HG02588 (cell line): Measurements from ENCODE around the gene CCNQ.

Source experiments
- ATAC-seq: cut with Tn5 transposase; IDR thresholded peaks from one replicate; pipeline ENCODE4 v1.9.1; 2021; ENCODE audit warnings: mild to moderate bottlenecking, moderate library complexity; ENCODE audit not compliant: unreplicated experiment

CCNQ gene

GRCh38 chrX:153598541-153599191 lies at the start of gene CCNQ:
Gene CCNQ (minus strand): TSS chrX:153599139. CDS start chrX:153599073, 66 bp downstream.
- ATAC-seq, result peak; percentile 55

- no peak for ATAC-seq
Measured at GRCh38 chrX:153647461-153648357, 48.8 kb upstream of the CCNQ start.

DNA sequence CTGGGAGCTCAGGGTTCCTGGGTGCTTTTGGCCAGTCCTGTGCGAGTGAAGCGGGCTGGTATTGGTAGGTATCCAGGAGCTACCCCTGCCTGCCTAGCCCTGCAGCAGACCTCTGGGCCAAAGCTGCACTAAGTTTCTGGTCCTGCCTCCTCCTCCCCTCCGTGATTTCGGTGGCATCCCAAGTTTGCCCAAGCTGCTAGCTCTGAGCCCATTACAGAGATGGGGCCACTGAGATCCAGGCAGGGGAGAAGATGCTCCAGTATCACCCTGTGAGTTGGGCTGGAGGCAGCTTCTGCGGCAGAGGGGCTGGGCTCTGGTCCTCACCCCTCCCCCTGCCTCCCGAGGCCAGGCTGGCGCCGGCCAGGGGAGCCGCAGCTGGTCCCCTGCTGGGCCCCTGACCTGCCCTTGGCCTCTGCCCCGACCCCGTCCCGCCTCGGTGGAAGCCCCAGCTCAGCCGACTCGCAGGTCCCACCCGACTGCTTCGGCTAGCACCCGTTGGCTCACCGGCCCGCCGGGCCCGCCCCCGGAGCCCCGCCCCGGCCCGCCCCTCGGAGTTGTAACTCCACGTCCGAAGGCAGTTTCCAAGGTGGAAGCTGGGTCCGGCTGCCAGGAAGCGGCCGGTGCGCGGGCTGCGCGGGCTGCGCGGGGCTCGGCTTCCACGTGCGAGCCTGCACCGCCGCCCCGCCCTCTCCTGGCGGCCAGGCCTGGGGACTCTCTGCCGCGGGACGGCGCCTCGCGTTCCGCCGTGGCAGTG lies 47.9 kb upstream of the CCNQ start, which contains the start of gene DUSP9:
DUSP9 (plus strand) TSS at position 584 of the 754 bp plus-strand sequence. CDS start 751 bp downstream, outside the sequence.
- ATAC-seq, result no peak

GRCh38 chrX:153645921-153646488 lies 47.1 kb upstream of the CCNQ start:
- ATAC-seq, result no peak

DNA sequence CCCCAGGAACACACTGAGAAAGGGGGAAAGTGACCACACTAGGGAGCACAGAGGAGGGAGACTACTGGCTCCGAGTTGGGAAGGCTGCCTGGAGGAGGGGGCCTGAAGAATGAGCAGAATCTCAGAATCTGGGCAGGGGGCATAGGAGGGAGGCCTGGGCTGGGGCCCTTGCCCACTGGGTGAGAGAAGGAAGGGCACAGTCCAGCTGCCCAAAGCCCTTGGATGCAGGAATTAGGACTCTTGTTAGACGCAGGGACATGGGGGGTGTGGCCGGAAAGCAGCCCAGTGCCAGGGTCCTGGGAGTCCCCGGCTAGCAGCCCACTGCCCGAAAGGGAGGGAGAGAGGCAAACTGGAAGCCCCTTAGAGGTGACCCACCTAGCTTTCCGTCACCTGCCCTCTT lies 46.2 kb upstream of the CCNQ start:
- no peak for ATAC-seq

DNA sequence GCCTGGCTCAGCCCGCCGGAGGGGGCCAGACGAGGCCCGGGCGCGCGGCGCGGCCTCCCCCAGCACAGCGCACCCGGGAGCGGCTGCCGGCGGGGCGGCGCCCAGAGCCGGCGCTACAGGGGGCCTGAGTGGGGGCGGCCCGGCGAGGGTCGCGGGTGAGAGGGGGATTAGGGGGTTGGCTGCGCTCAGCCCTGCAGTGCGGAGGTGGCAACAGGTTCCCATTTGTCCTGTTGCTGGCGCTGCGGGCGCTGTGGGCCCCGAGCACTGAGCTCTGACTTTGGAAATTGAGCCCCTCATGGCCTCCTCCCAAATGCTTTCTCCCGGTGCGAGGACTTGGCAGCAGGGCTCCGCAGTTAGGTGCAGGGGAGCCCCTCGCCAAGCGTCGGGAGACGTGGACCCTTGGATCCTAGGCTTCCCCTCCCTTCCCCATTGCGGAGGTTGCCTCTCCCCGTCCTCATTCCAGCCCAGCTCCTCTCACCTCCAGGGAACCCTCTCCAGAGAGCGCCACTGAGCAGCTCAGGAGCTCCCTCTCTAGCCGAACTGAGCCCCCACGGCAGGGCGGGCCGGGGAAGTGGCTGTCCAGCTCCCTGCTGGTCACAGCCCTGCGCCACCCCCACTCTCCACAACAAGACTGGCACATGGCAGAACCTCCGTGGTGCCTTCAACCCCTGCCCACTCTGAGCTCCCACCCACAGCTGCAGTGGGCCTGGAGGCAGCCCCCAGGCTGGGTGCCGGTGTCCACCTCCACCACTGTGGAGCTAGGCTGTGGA lies 45.6 kb upstream of the CCNQ start:
- no peak for ATAC-seq

DNA sequence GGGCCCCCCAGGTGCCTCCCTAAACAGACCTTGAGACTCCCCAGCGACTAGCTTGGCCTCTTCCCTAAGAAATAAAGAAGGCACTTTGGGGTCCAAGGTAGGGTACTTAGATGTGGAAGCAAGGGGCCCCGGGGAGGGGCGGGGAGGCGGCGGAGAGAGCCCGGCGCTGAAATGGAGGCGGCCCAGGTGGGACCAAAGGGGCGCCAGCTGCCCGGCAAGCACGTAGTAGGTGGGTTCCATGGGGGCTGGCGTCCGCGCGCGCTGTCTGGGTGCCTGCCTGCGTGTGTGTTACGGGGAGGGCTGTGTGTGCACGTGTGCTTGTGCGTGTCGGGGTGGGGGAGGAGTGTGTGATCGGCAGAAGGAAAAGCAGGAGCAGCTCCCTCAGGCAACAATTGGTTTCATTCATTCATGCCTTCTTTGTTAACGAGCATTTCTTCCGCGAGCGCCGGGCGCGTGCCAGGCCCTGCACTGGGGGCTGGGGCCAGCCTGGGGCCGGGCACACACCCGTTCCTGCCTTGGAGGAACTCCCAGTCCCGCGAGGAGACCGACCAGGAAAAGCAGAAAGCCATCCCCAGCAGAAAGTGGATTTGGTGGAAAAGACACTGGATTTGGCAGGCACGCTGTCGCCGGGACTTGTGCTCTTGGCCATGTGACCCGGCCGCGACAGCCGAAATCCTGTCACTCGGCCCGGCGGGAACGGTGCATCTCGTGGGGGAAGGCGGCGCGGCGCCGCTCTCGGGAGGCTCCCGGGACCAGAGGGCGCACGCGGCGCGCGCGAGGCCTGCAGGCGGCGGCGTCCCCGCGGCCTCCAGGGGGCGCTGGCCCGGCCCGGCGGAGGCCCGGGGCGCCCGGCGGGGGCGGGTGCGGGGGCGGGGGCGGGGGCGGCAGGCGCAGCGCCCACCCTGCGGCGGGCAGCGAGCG lies 44.8 kb upstream of the CCNQ start:
- ATAC-seq, result no peak

DNA sequence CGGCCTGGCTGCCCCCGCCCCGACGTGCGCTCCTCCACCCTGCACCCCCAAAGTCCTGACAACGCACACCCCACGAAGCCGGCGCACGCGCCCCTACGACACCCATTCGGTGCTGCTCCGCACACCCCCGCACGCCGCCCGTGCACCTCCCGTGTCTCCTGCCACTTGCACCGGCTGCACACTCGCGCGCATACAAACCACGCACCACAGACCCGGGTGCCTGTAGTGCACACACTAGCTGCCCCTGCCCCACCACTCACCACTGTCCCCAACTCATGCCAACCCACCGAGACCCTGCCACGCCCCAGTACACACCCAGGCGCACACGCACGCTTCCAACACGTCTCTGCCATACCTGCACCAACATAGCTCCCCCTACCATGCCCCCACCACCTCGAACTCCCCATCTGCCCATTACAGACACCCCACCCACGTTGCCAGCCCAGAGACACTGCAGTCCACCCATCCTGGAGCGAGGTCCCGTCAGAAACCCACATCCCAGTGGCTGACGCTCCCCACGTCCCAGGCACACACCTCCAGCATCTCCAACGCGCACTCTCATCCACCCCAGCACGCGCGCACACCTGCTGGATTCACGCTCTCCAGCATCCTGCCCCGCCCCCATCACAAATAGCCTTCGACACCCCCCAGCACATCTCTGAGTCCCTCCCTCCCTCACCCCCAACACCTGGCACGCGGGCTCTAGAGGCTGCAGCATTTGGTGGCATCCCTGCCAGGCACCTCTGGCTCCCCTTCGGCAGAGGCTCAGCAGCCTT lies 43.9 kb upstream of the CCNQ start:
- ATAC-seq, result no peak

DNA sequence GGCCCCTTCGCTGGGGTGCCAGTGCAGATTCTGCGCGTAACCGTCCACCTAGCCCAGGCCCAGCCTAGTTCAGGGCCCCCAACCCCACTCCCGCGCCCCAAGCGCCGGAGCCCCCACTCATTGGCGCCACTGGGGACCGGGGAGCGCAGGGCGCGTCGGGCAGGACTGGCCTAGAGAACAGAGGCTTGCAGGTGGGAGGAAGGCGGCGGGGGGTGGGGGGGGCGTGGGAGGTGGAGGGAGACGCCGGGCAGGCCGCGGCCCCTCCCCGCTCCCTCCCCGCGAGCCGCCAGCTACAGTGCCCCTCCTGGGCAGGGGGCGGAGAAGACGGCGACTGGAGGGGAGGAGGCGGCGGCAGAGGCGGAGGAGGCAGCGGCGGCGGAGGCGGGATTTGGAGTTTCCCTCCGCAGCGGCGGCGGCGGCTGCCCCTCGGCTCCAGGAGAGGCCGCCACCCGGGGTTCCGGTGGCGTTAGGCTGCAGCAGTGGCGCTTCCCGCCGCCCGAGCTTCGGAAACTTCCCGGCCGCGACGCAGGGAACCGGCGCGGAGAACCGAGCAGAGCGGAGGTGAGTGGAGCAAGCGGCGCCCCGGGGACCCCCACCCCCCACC lies 43.2 kb upstream of the CCNQ start:
- ATAC-seq, result no peak

GRCh38 chrX:153641627-153642026 lies 42.7 kb upstream of the CCNQ start:
- ATAC-seq, result no peak

- ATAC-seq, result no peak
Measured at GRCh38 chrX:153640736-153641575, 42.0 kb upstream of the CCNQ start.

DNA sequence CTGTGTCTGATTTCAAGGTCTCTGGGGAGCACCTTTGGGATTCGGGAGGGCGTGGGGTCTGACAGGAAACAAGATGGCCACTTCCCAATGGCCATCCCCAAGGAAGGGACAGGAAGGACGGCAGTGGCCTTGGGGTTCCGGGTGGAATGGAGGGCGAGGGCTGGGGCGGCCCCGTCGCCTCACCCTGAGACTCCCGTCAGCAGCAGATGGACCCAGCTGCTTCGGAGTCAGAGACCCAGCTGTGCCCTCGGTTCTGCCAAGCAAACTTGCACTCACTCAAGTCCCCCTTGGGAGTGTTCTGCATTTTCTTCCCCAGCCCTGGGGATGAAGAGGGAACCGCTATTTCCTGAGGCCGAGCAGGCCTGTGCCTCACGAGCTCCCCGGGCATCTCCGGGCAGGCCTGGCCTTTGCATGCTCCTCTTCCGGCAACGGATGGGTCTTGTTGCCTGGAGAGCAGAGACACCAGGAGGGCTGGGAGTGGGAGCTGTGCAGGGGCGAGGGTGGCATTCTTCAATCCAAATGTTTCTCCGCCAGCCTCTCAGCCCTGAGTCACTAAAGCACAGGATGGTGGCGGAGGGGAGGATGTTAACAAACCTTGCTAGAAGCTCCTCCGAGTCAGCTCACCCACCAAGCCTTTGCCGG lies 41.2 kb upstream of the CCNQ start:
- no peak for ATAC-seq

GRCh38 chrX:153639177-153640044 lies 40.5 kb upstream of the CCNQ start:
- ATAC-seq, result no peak

DNA sequence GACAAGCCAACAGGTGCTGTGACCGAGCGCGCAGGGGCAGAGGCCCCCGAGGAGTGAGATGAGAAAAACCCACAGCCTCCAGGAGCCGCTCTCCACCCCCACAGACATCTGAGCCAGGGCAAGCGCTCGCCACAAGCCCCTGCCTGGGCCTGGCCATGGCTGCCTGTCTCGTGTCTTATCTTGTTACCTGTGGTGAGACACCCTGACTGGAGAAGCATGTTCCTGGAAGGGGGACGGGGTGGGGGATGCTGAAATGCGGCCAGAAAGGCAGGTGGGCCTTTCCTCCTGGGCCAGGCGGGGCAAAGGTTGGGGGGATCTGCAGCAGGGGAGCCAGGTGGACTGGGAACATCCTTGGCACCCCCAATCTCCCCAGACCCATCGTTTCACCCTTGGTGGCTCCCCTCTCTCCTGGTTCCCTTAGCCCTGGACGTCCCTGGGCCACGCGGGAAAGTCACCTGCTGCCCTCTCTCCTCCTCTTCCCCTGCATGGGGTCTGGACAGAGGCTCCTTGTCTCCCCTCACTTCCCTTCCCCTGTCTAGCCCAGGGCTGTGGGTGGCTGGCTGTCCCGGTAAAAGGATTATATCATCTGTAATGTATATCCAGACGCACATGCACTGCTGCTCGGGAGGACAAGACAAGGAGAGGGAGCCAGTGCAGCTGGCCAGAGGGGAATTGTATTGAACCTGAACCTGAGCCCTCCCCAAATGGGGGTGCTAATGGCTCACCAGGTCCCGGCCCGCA lies 39.7 kb upstream of the CCNQ start:
- no peak for ATAC-seq

GRCh38 chrX:153638041-153638371 lies 39.1 kb upstream of the CCNQ start:
- no peak for ATAC-seq
